Stomach smooth muscle (tissue), 2 donors: ENCODE measurements around the gene STX16.

Experiments
- H3K27ac ChIP-seq: one replicate; pipeline ENCODE4 v1.7.0; 2013; ENCODE audit warnings: mild to moderate bottlenecking, low read length, inconsistent platforms
- H3K27me3 ChIP-seq, 2 donors: one replicate each; pipeline ENCODE4 v1.7.0; 2013; ENCODE audit warnings: low read length in 2 of 2; ENCODE audit not compliant: insufficient read depth in 2 of 2, control insufficient read depth in 1 of 2
- H3K36me3 ChIP-seq, 2 donors: one replicate each; pipeline ENCODE4 v1.7.0; 2013; ENCODE audit warnings: low read length in 2 of 2; ENCODE audit not compliant: control insufficient read depth in 2 of 2, insufficient read depth in 2 of 2
- H3K4me1 ChIP-seq: one replicate; pipeline ENCODE4 v1.7.0; 2013; ENCODE audit warnings: low read length; ENCODE audit not compliant: control insufficient read depth, insufficient read depth
- H3K4me3 ChIP-seq, 2 donors: one replicate each; pipeline ENCODE4 v1.7.0; 2013; ENCODE audit warnings: low read length in 2 of 2
- H3K9ac ChIP-seq, 2 donors: one replicate each; pipeline ENCODE4 v1.7.0; 2013; ENCODE audit warnings: low read length in 2 of 2, mild to moderate bottlenecking in 1 of 2
- H3K9me3 ChIP-seq, 2 donors: one replicate each; pipeline ENCODE4 v1.7.0; 2013; ENCODE audit warnings: low read length in 2 of 2; ENCODE audit not compliant: control insufficient read depth in 2 of 2
- donor health status: healthy.
- donor health status: Pancreatic carcinoma.

STX16 gene

DNA sequence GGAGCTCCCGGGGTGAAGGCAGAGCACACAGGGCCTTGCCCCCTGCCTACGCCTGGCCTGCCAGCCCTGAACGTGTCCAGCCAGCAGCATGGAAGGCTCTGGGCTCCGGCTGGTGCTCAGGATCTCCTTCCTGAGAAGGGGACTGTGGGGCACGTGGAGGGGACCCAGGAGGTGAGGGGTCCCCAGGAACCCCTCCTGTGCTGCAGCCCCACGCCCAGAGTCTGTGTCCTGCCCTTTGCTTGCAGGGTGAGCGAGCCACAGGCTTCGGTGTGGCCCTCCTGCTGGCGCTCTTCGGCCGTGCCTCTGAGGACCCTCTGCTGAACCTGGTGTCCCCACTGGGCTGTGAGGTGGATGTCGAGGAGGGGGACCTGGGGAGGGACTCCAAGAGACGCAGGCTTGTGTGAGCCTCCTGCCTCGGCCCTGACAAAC is 63.9 kb downstream of the STX16 start:
- Histone ChIP-seq H3K4me1 (no peaks in the 10 kb centered on the region), H3K9ac (no peak overlapping the region), H3K27ac (no peak overlapping the region), H3K36me3 (peaks cover 0 to 2% of the 10 kb centered on the region in 2 donors), H3K27me3 (peaks cover under 1 to 2% of the 10 kb centered on the region in 2 donors), H3K9me3 (no peaks in the 10 kb centered on the region), H3K4me3 (no peak overlapping the region)

DNA sequence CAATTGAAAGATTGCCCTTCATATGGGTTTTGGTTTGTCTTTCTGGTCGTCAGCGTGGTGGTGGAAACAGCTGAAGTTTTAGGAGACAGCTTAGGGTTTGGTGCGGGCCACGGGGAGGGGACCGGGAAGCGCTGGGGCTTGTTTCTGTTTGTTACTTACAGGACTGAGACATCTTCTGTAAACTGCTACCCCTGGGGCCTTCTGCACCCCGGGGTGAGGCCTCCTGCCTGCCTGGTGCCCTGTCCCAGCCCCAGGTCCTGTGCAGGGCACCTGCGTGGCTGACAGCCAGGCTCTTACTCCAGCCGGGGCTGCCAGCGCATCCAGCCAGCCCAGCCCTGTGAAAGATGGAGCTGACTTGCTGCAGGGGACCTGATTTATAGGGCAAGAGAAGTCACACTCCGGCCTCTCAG is 64.3 kb downstream of the STX16 start:
- no peak overlapping the region for H3K9ac ChIP-seq

DNA sequence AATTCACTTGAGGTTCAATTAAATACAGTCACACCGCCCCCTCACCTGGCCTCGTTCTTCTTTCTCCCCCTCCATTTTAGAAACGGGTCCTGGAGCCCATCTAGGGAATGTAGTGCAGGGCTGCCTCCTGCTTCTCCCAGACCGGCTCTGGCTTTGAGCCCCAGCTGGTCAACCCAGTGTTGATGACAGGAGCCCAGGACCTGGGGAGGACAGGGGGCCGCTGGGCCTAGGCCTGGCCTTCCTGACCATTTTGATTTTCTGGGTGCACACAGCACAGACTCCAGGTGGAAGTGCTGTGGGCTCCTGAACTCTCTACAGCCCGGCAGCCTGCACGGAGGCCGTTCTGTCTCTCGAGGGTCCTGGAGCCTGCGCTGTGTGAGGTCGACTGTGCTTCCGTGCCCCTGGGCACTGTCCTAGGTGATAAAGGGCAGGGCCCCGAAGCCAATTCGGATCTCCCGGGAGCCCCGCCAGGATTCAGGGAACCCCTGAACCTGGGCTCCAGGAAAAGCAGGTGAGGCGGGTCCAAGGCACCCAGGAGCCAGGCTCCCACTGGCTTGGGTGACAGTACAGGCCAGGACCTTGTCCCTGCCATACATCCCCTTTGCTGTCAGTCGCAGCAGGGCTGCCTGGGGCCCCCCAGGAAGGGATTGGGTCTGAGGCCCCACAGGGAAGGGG is 64.9 kb downstream of the STX16 start:
- no peak overlapping the region for H3K9ac ChIP-seq
- H3K4me3 ChIP-seq, result no peak overlapping the region
- no peaks in the 10 kb centered on the region for H3K9me3 ChIP-seq
- no peak overlapping the region for H3K27ac ChIP-seq
- no peaks in the 10 kb centered on the region for H3K4me1 ChIP-seq
- peaks cover 0 to 2% of the 10 kb centered on the region in 2 donors for H3K36me3 ChIP-seq
- peaks cover 2 to 3% of the 10 kb centered on the region in 2 donors for H3K27me3 ChIP-seq

More for the DNA sequence above, 64.3 kb downstream of the STX16 start:
- H3K27me3 ChIP-seq, result peaks cover 2 to 3% of the 10 kb centered on the region in 2 donors
- peaks cover 0 to 2% of the 10 kb centered on the region in 2 donors for H3K36me3 ChIP-seq
- no peaks in the 10 kb centered on the region for H3K4me1 ChIP-seq
- H3K27ac ChIP-seq, result no peak overlapping the region
- H3K9me3 ChIP-seq, result no peaks in the 10 kb centered on the region
- H3K4me3 ChIP-seq, result no peak overlapping the region

DNA sequence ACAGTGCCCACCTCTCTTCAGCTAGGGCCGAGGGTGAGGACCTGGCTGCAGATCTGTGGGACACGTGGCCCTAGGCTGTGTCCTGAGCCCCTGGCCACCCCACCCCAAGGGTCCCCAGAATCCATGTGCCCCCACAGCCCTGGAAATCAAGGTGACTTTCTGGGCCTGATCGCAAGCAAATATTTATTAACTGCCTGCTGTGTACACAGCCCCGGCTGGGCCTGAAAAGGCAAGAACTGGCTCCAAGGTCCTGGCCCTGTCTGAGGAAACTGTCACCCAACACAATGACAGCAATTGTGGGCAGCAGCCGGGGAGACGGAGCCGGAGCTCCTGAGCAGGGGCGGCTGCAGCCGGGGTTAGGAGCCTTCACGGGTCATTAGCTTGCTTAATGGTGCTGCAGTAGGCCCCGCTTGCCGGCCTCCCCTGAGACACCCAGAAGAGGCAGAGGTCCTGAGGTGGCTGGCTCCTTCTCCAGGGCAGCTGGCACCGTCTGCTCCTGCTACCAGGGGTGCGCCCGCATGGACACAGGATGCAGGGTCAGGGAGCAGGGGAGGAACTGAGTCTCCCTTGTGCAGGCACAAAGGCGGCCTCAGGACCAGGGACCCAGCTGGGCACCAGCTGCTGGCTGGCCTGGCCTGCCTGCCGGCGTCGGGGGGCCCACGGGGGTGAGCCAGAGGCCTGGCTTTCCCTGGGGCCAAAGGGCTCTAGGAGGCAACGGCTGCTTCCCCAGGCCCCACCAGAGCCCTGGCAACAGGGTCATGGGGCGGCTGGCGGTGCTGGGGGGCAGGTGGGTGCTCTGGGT is 65.6 kb downstream of the STX16 start:
- Histone ChIP-seq H3K9me3 (no peaks in the 10 kb centered on the region), H3K4me1 (no peaks in the 10 kb centered on the region), H3K27me3 (peaks cover 3 to 8% of the 10 kb centered on the region in 2 donors), H3K27ac (no peak overlapping the region), H3K36me3 (peaks cover 0 to 2% of the 10 kb centered on the region in 2 donors), H3K9ac (no peak overlapping the region), H3K4me3 (no peak overlapping the region)

DNA sequence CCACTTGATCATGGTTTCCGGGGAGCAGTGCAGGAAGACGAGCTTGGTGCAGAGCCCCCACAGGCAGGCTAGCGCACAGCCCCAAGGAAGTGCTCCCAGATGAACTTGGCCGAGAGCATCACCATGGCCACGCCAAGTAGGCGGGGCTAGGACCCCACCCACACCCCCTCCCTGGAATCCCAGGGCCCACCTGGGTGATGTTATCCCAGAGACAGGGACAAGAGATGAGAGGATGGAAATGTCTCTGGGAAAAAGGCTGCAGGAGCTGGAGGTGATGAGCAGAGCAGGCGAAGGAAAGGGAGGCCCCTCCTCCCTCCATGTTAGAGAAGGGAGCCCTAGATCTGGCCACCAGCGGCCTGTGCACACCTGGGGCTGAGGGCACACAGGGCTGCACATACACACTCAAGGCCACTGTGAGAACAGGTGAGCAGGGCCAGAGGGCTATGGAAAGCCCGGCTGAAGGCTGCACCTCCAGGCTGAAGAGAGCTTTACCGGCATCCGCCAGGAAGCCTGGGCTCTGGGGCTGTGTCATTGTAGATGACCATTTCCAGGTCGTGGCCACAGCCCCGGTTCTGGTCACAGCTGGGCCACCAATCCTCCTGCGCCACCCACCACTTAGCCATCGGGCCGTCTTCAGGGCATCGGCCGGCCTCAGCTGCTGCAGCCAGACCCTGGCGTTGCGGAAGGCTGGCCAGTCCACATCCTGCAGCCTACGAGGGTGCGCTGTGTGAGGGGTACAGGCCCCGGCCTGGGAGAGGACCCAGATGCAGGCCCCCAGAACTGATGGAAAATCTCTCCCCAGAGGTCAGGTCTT is 66.4 kb downstream of the STX16 start:
- Histone ChIP-seq H3K27ac (no peak overlapping the region), H3K4me1 (no peaks in the 10 kb centered on the region), H3K4me3 (no peak overlapping the region), H3K36me3 (peaks cover 0 to 2% of the 10 kb centered on the region in 2 donors), H3K9ac (no peak overlapping the region), H3K9me3 (no peaks in the 10 kb centered on the region), H3K27me3 (peaks cover 7 to 16% of the 10 kb centered on the region in 2 donors)

DNA sequence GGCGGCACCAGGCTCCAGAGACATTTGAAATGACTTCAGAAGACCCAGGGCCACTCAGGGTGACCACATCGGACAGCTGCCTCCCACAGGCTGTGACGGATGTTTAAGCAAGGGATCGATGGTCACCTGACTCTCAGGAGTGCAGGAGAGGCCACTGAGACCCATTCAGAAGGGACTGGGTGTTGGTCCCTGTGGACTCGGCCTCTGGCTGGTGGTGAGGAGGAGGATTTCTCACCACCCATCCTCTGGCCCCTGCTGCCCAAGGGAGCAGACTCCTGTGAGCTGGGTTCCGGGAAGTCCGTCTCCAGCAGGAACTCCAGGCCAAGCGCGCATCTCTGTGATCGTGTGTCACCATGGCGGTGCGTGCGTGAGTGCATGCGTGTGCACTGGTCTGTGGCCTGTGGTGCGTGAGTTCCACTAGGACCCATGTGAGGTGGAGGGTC is 67.1 kb downstream of the STX16 start:
- H3K4me1 ChIP-seq, result no peaks in the 10 kb centered on the region
- H3K27ac ChIP-seq, result no peak overlapping the region

DNA sequence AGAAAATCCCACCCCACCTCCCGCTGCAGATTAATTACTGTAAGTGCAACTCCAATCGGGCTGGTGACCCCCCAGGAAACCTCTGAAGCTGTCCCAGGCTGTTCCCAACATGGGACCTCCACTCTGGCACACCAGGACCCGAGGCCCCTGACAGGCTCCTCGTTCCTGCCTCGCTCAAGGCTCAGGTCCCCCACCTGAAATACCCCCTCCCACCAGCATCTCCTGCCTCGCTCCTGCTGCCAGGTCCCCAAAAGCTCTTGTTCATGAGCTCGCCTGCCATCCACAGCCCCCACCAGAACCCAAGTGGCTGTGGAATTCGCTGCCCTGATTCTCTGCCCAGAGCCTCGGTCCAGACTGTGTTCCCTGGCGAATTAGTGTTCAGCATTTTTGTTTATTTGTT is 67.6 kb downstream of the STX16 start:
- Histone ChIP-seq H3K4me3 (no peak overlapping the region), H3K27me3 (peaks cover 10 to 28% of the 10 kb centered on the region in 2 donors), H3K36me3 (no peaks in the 10 kb centered on the region), H3K9me3 (no peaks in the 10 kb centered on the region), H3K27ac (no peak overlapping the region), H3K4me1 (no peaks in the 10 kb centered on the region), H3K9ac (no peak overlapping the region)

More for the DNA sequence above, 67.1 kb downstream of the STX16 start:
- no peak overlapping the region for H3K9ac ChIP-seq
- H3K27me3 ChIP-seq, result peaks cover 10 to 22% of the 10 kb centered on the region in 2 donors
- no peaks in the 10 kb centered on the region for H3K36me3 ChIP-seq
- no peak overlapping the region for H3K4me3 ChIP-seq
- no peaks in the 10 kb centered on the region for H3K9me3 ChIP-seq

DNA sequence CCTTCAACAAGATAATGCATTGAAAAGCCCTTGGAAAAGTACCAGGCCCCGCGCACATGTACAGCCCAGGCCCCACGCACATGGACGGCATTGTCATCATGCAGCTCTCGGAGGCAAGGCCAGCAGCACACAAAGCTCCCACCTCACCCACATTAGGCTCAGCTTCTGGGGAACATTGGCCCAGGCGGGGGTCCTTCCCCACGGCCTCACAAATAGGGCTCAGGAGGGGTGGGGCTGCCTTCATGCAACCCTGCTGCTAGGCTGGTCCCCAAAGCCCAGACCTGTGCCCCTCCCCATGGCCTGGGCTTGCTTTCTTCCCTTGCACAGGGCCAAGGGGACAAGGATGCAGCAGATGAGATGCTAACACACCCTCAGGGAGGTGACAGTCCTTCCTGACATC is 68.2 kb downstream of the STX16 start:
- Histone ChIP-seq H3K9me3 (no peaks in the 10 kb centered on the region), H3K4me3 (no peak overlapping the region), H3K4me1 (no peaks in the 10 kb centered on the region), H3K27ac (no peak overlapping the region), H3K36me3 (no peaks in the 10 kb centered on the region), H3K27me3 (peaks cover 10 to 28% of the 10 kb centered on the region in 2 donors), H3K9ac (no peak overlapping the region)

DNA sequence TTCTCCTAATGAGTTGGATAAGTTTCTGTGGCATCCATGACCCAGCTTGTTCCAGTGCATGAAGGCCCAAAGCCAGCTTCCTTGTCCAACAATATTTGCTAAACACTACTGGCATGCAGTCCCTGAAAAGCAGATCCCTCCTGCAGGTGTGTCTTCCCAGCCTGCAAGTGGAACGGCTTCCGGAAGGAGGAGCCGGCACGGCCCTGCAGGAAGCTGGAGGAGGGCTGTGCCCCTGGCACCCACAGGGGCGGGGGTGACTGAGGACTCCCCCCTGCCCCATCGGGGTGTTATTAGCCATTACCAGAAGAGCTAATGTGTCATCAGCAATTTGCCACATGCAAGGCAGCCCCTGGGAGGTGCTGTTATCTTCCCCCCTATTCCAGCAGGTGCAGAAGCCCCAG is 68.9 kb downstream of the STX16 start:
- no peak overlapping the region for H3K4me3 ChIP-seq
- no peak overlapping the region for H3K27ac ChIP-seq
- no peaks in the 10 kb centered on the region for H3K9me3 ChIP-seq
- H3K4me1 ChIP-seq, result no peaks in the 10 kb centered on the region
- H3K27me3 ChIP-seq, result peaks cover 10 to 28% of the 10 kb centered on the region in 2 donors
- H3K36me3 ChIP-seq, result no peaks in the 10 kb centered on the region
- H3K9ac ChIP-seq, result no peak overlapping the region

DNA sequence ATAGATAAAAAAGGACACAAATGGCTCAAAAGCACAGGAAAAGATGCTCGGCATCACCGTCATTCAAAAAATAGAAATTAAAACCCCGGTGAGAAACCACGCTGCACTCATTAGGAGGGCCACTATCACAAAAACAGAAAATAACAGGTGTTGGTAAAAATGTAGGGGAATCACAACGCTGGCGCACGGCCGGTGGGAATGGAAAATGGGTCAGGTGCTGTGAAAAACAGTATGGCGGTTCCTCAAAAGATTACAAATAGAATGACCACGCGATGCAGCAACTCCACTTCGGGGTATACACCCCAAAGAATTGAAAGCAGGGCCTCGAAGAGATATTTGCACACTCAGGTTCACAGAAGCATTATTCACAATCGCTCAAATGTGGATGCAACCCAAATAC is 69.8 kb downstream of the STX16 start:
- no peaks in the 10 kb centered on the region for H3K4me1 ChIP-seq
- no peak overlapping the region for H3K4me3 ChIP-seq
- H3K27me3 ChIP-seq, result peaks cover 10 to 28% of the 10 kb centered on the region in 2 donors
- H3K27ac ChIP-seq, result no peak overlapping the region
- H3K36me3 ChIP-seq, result no peaks in the 10 kb centered on the region
- no peak overlapping the region for H3K9ac ChIP-seq
- H3K9me3 ChIP-seq, result no peaks in the 10 kb centered on the region
